Astrocyte (in vitro differentiated cells and primary cell): ENCODE data around the gene MIA.

Experiments used
- CTCF ChIP-seq: IDR thresholded peaks from 2 replicates; pipeline ENCODE4 v1.5.1; 2011; ENCODE audit warnings: low read depth, mild to moderate bottlenecking, inconsistent platforms, low read length, moderate library complexity; ENCODE audit not compliant: insufficient read depth
- EZH2 ChIP-seq: IDR thresholded peaks from 2 replicates; pipeline ENCODE4 v1.6.1; 2012; ENCODE audit warnings: mild to moderate bottlenecking, low read length, inconsistent platforms; ENCODE audit not compliant: insufficient read depth

DNA sequence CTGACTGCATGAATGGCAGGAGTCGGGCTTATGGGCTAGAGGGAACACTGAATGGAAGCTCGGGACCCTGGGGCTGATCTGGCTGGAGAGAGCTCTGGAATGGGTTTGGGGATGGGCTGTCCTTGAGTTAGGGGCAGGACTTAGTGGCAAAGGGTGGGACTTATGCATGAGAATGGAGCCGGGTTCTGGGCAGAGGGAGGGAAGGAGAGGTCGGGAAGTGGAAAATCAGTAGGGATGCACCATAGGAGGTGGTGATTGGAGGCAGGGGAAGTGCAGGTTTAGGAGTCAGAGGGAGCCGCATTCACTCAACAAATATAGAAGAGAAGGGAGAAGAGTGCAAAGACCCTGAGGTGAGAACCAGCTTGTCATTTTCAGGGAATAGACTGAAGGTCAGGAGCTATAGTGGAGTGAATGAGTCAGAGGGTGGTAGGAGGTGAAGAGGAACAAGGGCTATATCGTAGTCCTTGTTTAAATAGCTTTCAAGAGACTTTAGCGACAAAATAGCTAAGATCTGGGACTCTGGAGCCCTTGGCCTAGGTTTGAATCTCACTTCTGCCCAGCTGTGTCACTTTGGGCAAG, 3.5 kb downstream of the MIA start:
- TF ChIP-seq EZH2 (no peak), CTCF (no peak)
